ENCODE data around the gene STOML3.
"Not testable (repeated sequence)": the region's sequence is repeated elsewhere in the genome, so short reads cannot be mapped to it uniquely, and the experiment has no call there.

Gene STOML3, protein sequence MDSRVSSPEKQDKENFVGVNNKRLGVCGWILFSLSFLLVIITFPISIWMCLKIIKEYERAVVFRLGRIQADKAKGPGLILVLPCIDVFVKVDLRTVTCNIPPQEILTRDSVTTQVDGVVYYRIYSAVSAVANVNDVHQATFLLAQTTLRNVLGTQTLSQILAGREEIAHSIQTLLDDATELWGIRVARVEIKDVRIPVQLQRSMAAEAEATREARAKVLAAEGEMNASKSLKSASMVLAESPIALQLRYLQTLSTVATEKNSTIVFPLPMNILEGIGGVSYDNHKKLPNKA
- total RNA-seq: 0 to 0.06 (median 0) reads per million in 18 experiments

DNA sequence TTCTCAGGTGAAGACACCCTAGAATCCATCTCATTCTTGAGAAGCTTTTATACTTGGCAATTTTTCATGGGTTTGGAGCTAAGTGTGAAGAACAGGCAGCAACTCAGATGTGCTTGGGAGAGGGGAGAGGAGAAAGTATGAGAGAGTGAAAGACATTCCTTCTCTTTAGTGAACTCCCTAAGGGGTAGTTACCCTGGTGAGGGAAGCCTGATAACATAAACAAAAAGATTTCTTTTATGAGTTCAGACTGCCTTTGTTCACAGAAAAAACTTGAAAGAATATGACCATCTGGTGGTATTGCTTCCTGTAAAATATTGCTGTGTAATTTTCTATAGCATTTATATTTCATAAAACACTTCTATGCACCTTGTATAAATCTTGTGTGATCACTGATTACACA lies at the start of gene STOML3:
STOML3 (minus strand) TSS at position 139 of the 400 bp plus-strand sequence; CDS start at position 29, 110 bp downstream.
- no peak for DNase-seq

DNA sequence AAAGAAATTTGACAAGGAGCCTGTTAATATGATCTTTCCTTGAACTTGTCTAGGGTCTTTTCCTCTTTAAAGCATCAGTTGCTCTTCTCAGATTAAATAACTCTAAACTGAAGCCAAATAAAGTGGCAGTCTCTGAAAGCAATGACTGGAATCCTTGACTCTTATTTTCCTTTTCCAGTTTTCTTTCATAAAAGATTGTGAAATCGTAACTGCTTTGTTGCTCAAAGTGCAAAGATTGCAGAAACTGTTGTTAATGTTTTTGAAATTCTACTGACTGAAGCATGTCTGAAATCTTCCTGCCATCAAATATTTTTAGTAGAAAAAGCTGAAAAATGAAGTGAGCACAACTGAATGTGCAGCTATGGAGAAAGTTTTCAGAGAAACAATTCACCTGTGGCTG lies 49.6 kb upstream of the STOML3 start:
- DNase-seq: peak in 1 of 2 donors; percentile 57

DNA sequence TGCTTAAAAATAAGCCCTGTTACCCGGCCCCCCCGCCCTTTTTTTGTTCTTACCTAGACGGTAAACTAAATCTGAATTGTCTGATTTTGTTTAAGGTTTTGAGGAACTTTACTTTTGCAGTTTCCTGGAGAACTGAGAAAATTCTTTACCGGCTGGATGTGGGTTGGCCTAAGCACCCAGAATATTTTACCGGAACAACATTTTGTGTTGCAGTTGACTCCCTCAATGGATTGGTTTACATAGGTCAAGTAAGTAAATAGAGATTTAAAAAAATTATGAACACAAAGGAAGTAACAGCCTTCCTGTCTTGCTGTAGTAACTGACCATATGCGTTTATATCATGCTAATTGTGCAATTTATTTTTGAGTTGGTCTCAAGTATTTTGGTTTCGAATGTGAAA lies 48.4 kb upstream of the STOML3 start:
- DNase-seq: peak; percentile 56 to 79

DNA sequence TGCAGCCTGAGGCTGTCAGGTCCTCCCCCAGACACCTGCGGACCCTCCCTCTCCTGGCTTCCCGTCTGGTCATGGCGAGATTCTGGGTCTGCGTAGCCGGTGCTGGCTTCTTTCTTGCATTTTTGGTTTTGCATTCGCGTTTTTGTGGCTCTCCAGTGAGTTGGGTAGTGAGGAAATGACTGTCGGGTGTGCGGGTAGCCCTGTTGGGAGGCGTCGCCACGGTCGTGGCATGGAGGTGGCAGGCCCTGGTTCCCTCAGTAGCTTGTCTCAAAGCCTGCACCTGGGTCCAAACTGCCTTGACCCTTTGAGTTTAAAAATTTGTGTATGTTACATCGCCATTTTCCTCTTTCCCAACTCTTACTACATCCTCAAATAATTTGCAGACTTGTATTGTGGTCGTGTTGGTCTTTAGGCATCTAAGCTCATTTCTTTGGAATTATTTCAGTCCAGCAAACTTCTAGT lies 48.0 kb upstream of the STOML3 start:
- peak; percentile 32 to 47 for DNase-seq

DNA sequence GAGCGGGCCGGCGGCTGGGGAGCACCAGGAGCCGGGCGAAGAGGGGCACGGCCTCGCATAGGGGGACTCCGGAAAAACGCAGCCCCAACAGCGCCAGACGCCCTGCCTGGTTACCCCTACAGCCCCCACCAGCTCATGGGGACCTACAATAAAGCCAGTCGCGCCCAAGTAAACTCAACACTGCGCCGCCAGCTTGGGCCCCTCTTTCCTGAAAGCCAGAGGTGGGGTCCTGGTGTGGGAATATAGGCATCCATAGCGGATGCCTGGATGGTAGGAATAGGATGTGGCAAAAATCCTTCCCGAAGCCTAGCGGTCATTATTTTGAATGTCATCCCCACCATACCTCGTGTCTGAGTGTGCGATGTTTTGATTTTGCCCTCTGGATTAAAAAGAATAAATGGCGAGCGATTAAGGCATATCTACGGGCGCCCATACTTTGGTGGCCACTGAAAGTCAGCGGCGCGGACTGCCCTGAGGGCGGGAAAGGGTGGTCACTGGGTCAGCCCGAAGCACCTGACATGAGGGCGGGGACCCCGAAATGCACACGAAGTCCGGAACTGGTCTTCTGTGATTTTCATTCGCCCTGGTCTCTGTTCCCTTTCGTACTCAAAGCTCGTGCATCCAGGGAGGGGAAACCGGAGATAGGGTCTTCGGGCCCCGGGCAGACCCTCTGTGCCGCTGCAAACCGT lies 47.4 kb upstream of the STOML3 start, which contains the start of the genes NHLRC3 and PROSER1:
NHLRC3 (plus strand) TSS at position 577 of the 689 bp plus-strand sequence. CDS start 184 bp downstream, outside the sequence.
PROSER1 (minus strand) TSS at position 210 of the 689 bp plus-strand sequence. CDS start 847 bp downstream, outside the sequence.
- peak; percentile 91 to 95 for DNase-seq

DNA sequence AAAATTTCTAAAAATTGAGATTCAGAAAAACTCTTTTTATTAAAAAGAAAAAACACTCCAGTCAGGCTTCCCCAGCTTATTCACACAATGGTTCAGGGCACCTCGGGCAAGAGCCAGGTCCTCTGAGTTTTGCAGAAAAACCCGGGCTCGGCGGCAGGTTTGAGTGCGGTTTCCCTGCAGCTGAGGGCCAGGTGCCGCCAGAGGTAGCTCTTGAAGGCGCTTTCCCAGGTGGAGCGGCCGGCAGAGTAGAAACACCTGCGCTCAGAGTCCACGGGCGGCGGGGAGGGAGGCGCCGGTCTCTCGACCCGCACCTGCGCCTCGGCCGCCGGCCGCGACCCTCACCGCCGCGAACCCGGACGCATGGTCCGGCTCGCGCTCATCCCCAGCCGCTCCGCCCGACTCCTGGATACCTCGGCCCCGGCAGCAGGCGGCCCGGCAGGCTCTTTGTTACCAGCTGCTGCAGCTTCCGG lies 46.8 kb upstream of the STOML3 start:
- no peak for DNase-seq

DNA sequence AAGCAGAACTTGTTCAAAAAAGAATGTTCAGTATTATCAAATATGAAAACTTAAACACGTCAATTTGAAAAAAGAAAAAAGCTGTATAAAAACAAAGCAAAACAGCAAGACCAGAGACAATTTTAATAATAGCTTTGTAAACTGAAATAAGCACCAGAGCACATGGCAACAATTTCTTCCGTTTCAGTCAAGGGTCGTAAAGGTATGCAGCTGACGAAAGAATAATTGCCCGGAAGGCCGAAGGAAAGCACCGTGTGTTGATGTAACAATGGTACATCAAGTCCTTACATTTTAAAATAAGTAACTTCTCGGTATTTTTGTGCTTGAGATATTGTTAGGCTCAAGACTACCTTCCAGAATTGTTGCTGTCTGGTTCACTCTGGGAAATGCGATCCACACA lies 45.6 kb upstream of the STOML3 start:
- DNase-seq: no peak

DNA sequence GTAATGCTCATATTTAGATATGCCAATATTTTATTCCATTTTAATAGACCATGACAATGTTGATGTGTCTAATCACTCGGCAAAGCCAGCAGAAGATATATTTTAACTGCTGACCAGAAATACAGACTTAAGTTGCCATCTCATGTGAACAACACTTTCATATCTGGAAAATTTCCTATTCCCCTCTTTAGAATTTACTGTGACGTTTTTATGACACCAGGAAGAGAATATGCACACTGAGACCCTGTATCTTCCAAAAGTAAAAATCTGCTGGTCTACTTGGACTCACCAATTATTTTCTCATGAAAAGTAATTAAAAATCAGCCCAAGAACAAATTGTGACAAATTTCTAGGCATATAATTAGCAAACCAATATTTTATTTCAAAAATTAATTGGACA lies 45.2 kb upstream of the STOML3 start:
- no peak for DNase-seq

DNA sequence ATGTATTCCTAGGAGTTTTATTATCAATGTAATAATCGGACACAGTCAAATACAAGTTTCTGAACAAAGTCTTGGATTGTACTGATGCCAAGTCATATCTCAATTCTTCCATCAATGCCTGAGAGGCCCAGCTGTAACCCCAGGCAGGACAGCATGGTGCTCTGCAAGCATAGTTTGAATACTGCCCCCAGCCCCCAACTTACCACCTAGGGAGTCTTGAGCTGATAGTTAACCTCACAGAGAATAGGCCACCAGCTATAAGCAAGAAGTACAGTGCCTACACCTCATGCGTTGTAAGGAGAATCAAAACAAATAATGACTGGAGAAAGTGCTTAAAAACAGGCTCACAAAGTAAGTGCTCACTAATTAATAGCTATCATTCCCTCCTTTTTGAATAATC lies 44.6 kb upstream of the STOML3 start:
- DNase-seq: no peak

DNA sequence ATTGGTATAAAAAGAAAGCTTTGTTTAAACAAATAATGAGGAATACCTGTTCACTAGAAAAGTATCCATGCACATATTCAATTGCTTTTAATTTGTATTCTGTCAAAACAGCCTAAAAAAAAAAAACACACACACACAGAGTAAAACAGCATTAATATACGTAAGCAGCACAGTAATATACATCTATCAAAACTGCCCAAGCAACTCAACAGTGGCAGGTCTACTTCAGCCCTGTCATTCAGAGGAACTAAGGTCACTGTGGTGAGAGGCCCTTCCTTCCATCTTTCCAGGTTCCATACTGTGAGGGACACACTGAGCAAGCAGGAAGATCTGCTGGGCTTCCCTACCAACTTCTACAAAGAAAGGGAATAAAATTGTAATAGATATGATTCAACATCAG lies 43.5 kb upstream of the STOML3 start:
- no peak for DNase-seq

DNA sequence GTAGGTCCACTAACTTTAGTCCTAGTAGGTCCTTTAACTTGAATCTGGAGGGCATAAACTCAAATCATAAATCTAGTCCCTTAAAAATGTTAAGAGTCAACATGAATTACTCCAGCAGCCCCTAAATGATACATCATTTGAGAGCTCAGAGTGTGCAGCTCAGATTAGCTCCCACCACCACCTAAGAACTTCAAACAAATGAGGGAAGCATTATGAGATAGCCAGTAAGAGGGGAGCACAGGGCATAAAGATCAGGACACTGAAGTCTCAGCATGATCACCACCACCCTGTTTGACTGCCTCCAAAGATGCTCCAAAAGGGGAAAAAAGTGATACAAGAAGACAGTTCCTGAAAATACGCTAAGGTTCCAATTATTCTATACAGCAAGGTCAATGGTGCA lies 41.5 kb upstream of the STOML3 start:
- DNase-seq: no peak

DNA sequence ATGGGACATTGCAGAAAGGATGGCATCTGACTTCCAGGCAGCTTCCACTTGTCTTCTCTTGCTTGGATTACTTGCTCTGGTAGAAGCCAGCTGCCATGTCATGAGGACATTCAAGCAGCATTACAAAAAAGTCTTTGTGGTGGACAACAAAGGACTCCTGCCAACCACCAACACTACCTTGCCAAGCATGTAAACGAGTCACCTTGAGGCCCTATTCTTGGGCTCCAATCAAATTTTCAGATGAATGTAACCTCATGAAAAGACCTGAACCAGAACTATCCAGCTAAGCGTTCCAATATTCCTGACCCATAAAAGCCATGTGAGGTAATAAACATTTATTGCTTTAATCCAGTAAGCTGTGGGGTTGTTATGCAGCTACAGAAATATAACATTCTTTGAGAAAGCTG lies 34.8 kb upstream of the STOML3 start:
- DNase-seq: no peak

DNA sequence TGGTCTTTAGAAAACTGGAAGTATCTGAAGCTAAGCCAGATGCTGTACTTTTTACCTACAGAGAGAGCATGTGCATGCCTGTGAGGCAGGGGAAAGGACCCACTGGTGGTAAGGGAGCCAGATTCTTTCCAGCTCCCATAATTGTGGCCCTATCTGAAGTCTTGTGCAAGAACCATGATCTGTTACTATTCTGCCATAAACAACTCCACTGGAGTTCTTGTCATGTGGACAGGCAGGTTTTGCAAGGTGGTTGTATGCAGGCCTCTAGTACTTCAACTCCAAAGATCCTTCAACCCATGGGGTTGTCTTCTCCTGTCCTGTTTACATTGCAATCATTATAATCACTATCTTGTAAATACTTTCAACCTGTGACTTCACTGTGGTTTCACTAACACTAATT lies 33.1 kb upstream of the STOML3 start:
- DNase-seq: no peak

DNA sequence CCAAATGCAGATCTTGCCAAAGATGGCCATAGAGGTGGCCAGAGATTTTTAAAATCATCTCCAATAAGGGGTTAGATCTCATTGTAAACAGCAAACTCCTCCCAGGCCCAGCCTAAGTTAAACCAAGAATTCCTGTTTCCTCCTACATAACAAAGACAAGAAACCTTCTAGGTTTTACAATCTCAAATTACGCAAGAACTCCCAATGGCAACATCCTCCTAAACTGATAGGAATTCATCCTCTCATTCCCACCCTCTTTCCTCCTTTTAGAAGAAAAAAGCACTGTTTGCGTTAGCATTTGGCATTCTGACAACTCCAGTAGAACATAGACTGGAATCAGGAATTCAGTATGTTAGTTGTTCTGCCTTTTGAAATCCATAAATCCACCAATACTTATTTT lies 32.7 kb upstream of the STOML3 start:
- no peak for DNase-seq

DNA sequence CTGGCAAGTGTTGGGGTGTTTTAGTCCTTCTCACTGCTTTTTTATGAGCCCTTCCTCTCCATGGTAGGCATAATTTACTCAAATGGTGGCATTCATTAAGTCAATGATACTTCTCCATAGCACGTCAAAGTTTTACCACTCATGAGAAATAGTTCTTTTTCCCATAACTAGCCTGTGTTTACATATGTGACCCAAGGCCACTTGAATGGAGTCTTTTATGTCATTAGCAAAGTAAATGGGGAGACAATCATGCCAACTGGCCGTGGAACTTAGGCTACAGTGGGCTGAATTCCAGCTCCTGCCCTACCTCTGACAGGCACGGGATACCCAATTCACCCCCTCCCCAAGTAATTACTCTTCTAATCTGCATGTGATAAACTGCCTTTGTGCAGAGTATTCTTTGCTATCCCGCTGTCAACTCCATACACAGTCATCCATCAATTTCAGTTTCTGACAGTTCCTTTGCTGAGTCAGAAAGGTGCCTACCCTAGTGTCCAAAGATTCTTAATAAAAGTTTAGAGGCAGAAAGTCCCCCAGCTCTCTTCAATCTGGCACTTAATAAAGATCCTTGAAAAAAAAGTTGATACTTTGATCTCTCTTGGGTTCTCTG lies 30.3 kb upstream of the STOML3 start:
- DNase-seq: no peak

DNA sequence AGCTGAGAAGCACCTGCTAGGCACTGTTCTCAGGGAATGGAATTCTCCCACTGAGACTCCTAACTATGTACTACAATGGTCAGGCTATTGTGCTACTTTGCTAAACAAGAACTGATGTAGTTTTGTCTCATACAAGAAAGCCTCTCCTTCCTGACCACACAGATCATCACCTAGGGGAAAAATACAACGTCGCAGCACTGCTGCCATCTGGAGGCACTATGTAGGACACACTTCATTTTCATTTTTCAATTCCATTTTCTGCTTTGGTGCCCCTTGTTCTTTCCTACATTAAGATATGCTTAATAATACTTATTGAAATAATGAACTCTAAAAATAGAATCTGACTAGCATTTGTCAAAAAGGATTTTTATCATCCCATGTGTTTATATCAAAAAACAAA lies 26.2 kb upstream of the STOML3 start:
- DNase-seq: no peak

DNA sequence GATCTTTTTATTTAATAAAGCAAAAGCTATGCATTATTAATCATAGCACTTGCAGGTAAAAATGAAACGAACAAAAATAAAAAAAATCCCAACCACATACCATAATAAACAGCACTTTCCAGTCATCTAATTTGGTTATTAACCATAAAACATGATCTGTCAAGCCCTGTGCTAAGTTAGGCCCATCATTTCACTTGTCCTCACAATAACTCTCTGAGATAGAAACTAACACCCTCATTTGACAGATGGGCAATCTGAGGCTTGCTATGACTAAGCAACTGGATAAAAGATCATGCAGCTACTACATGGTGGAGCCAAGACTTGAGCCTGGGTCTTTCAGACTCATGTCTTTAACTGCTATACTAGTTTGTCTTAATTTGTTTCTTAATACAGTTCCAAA lies 25.5 kb upstream of the STOML3 start:
- no peak for DNase-seq

DNA sequence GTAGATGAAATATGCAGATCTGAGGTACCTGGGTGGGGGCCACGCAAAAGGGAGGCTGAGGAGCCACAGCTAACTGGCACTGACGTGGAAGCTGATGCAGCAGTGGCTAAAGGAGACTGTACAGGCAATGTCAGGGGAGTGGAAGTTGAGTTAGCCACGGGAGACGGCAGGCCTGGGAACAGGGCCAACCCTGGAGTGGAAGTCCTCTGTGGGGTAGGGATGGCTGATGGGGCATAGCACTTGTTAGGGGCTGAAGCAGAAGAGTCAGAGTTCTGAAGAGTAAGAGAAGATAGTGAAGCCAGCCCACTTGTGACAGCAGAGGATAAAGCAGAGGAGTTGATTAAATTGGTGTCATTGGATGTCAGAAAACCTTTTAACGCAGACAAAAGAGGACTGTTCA lies 22.8 kb upstream of the STOML3 start:
- DNase-seq: no peak

DNA sequence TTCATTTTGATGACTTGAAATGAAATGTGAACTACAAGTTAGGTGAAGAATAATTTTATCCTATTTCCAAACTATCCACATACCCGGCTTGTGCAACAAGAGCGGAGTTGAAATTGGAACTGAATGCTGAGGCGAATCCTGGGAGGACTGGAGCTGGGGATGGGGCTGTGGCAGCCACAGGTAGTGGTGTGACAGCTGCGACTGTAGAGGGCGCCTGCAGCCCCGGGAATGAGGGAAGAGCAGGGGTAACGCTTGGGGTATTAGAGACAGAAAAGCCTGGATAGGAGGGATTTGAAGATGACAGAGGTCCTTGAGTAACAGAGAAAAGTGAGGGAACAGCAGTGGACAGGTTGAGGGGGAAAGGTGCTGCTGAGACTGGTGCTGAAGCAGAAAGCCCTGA lies 22.0 kb upstream of the STOML3 start:
- no peak for DNase-seq

DNA sequence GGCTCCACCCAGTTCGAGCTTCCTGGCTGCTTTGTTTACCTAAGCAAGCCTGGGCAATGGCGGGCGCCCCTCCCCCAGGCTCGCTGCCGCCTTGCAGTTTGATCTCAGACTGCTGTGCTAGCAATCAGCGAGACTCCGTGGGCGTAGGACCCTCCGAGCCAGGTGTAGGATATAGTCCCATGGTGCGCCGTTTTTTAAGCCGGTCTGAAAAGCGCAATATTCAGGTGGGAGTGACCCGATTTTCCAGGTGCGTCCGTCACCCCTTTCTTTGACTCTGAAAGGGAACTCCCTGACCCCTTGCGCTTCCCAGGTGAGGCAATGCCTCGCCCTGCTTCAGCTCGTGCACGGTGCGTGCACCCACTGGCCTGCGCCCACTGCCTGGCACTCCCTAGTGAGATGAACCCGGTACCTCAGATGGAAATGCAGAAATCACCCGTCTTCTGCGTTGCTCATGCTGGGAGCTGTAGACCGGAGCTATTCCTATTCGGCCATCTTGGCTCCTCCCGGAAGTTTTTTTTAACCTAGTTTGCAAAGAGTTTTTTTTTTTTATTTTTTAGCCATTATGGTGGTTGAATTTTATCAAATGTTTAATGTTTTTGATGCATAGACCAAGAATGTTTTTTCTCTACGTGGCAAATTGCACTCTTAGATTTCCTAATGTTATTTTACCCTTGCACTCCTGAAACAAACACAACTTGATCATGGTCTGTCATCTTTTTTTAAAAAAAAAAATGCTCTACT lies 15.9 kb upstream of the STOML3 start:
- DNase-seq: not testable (repeated sequence)

DNA sequence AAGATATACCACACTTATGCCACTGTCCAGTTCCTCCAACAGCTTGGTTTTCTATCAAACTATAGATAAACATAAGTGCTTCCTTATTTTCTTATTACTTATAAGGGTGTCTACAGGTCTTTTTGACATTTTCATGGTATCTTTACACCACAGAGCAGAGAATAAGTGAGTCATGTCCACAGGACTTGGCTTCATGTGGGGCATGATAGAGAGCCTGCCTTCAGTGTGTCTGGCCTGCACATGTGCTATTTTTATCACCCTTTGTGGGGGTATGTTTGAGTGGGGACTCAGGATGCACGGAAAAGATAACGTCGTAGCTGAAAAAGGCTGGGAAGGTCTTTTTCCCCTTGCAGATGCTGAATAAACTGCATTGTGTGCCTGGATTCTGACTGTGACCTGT lies 8.1 kb upstream of the STOML3 start:
- no peak for DNase-seq

DNA sequence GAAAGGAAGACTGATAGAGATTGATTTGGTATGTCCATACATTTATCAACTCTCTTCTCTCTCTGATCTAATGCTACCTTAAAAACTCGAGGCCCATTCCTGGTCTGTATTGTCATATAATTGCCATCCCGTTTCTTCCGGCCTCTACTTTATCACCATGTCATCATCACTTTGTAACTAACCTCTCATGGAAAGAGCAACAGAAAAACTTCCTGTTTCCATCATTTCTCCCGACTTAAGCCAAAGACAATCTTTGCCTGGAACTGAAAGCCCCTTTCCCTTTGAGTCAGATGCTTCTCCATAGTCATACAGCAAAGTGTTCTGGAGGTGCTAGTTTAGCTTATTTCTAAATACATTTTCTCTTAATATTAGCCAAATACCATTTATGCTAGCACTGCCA lies 2.8 kb upstream of the STOML3 start:
- no peak for DNase-seq

DNA sequence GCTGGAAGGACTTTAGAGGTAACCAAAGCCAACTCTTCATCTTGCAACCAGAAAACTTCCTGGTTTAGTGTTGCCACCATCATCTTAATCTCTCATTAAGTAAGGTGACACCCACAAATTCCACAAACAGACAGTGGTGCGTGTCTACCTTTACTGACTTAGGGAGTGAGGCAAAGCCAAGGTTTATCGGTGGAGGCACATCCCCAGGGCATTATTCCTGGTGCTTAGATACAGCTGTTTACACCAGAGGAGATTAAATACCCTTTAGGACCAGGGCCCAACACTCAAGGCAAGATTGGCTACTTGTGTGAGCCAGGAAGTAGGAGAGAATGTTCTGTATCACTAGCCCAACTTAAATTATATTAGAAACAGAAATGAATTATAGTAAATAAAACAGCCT lies 9.5 kb downstream of the STOML3 start:
- no peak for DNase-seq
